Renal cortical epithelial cell (primary cell): ENCODE measurements around the gene MIB1. TPM values are rescaled to one million over a fixed set of nuclear protein-coding genes. Genes with fewer than 3 reads are reported as not detected.
"Not testable (repeated sequence)": the region's sequence is repeated elsewhere in the genome, so short reads cannot be mapped to it uniquely, and the experiment has no call there.

Source experiments
- DNase-seq: peaks from one replicate; pipeline ENCODE4 v3.0.0-alpha.2; 2011; ENCODE audit warnings: low read depth
- total RNA-seq: library from RNA; depleted of rRNA; stranded (reverse); fragments of >200 nt; gene quantifications from 2 replicates; pipeline ENCODE4 v1.2.3, GENCODE V29; 2014

MIB1 gene
- total RNA-seq, 1 donor from 2014 or later = 82.6 TPM

GRCh38 chr18:21743166-21743832, 2.7 kb downstream of the MIB1 start:
- DNase-seq = no peak

GRCh38 chr18:21745231-21745630, 4.6 kb downstream of the MIB1 start:
- DNase-seq = no peak

GRCh38 chr18:21747268-21747667, 6.7 kb downstream of the MIB1 start:
- DNase-seq = no peak

- no peak for DNase-seq
These were observed 7.4 kb downstream of the MIB1 start for GRCh38 chr18:21747764-21748693.

GRCh38 chr18:21757833-21758232, 17.2 kb downstream of the MIB1 start:
- DNase-seq = no peak

- DNase-seq = no peak
These were observed 19.2 kb downstream of the MIB1 start for GRCh38 chr18:21759836-21760235.

- DNase-seq = no peak
These were observed 19.7 kb downstream of the MIB1 start for GRCh38 chr18:21760321-21760720.

GRCh38 chr18:21761471-21762115, 21.0 kb downstream of the MIB1 start:
- DNase-seq = no peak

GRCh38 chr18:21762181-21762772, 21.7 kb downstream of the MIB1 start:
- no peak for DNase-seq

- DNase-seq = no peak
These were observed 23.5 kb downstream of the MIB1 start for GRCh38 chr18:21763846-21764646.

- DNase-seq = no peak
These were observed 28.6 kb downstream of the MIB1 start for GRCh38 chr18:21769206-21769605.

GRCh38 chr18:21774722-21775121, 34.1 kb downstream of the MIB1 start:
- no peak for DNase-seq

- DNase-seq = no peak
These were observed 37.2 kb downstream of the MIB1 start for GRCh38 chr18:21777814-21778213.

- DNase-seq = no peak
These were observed 45.9 kb downstream of the MIB1 start for GRCh38 chr18:21786526-21786925.

GRCh38 chr18:21796089-21796488, 55.5 kb downstream of the MIB1 start:
- DNase-seq = not testable (repeated sequence)

- no peak for DNase-seq
These were observed 57.5 kb downstream of the MIB1 start for GRCh38 chr18:21798126-21798525.

- DNase-seq = no peak
These were observed 59.1 kb downstream of the MIB1 start for GRCh38 chr18:21799721-21800120.

- peak; percentile 51 for DNase-seq
These were observed 62.9 kb downstream of the MIB1 start for GRCh38 chr18:21803495-21803894.

GRCh38 chr18:21805771-21806366, 65.3 kb downstream of the MIB1 start:
- no peak for DNase-seq

GRCh38 chr18:21808185-21808584, 67.6 kb downstream of the MIB1 start:
- DNase-seq = no peak

- no peak for DNase-seq
These were observed 69.1 kb downstream of the MIB1 start for GRCh38 chr18:21809725-21810124.
